H9 (cell line): ENCODE results near the gene ANKRA2. TPM values are rescaled to one million over a fixed set of nuclear protein-coding genes. Genes with fewer than 3 reads are reported as not detected.

Experiments used
- DNase-seq: peaks from one replicate; pipeline ENCODE4 v3.0.0-alpha.2; 2017
- H2AFZ ChIP-seq: one replicate; pipeline ENCODE4 v1.6.1; 2013; ENCODE audit warnings: mild to moderate bottlenecking, low read length, control low read depth, moderate library complexity
- H2AK5ac ChIP-seq: 2 replicates; pipeline ENCODE4 v1.6.1; 2013; ENCODE audit warnings: low read length, control low read depth, mixed read lengths; ENCODE audit not compliant: insufficient read length
- H2BK120ac ChIP-seq: one replicate; pipeline ENCODE4 v1.6.1; 2013; ENCODE audit warnings: low read depth, mild to moderate bottlenecking, low read length, control low read depth, inconsistent platforms; ENCODE audit not compliant: poor library complexity, severe bottlenecking
- H2BK12ac ChIP-seq: 2 replicates; pipeline ENCODE4 v1.6.1; 2013; ENCODE audit warnings: low read length, control low read depth, mixed read lengths, low read depth; ENCODE audit not compliant: insufficient read length
- H2BK15ac ChIP-seq: 2 replicates; pipeline ENCODE4 v1.6.1; 2013; ENCODE audit warnings: low read depth, low read length, control low read depth
- H2BK20ac ChIP-seq: one replicate; pipeline ENCODE4 v1.6.1; 2013; ENCODE audit warnings: low read depth, mild to moderate bottlenecking, low read length, control low read depth, inconsistent platforms; ENCODE audit not compliant: poor library complexity, severe bottlenecking
- H2BK5ac ChIP-seq: 2 replicates; pipeline ENCODE4 v1.6.1; 2013; ENCODE audit warnings: low read length, control low read depth, mixed read lengths; ENCODE audit not compliant: insufficient read length
- H3K14ac ChIP-seq: 2 replicates; pipeline ENCODE4 v1.6.1; 2013; ENCODE audit warnings: low read length, control low read depth; ENCODE audit not compliant: insufficient read depth
- H3K18ac ChIP-seq: 2 replicates; pipeline ENCODE4 v1.6.1; 2013; ENCODE audit warnings: low read depth, mild to moderate bottlenecking, mixed read lengths, low read length, control low read depth; ENCODE audit not compliant: insufficient read length
- H3K23ac ChIP-seq: 2 replicates; pipeline ENCODE4 v1.6.1; 2013; ENCODE audit warnings: low read length, control low read depth, mixed read lengths, low read depth; ENCODE audit not compliant: insufficient read length
- H3K23me2 ChIP-seq: 2 replicates; pipeline ENCODE4 v1.6.1; 2013; ENCODE audit warnings: low read depth, mild to moderate bottlenecking, mixed read lengths, low read length, control low read depth; ENCODE audit not compliant: insufficient read length, poor library complexity, severe bottlenecking
- H3K27ac ChIP-seq: 2 replicates; pipeline ENCODE4 v1.5.1; 2013; ENCODE audit warnings: low read length, control low read depth, mixed read lengths, low read depth; ENCODE audit not compliant: insufficient read length
- H3K27me3 ChIP-seq: 2 replicates; pipeline ENCODE4 v1.6.1; 2013; ENCODE audit warnings: low read length, control low read depth, inconsistent platforms; ENCODE audit not compliant: insufficient read depth
- H3K4ac ChIP-seq: 2 replicates; pipeline ENCODE4 v1.6.1; 2013; ENCODE audit warnings: low read depth, mild to moderate bottlenecking, control low read depth, inconsistent platforms, low read length, moderate library complexity
- H3K4me1 ChIP-seq: 2 replicates; pipeline ENCODE4 v1.6.1; 2013; ENCODE audit warnings: low read length, control low read depth, inconsistent platforms; ENCODE audit not compliant: insufficient read depth
- H3K4me2 ChIP-seq: 2 replicates; pipeline ENCODE4 v1.6.1; 2013; ENCODE audit warnings: low read length, control low read depth, mixed read lengths; ENCODE audit not compliant: insufficient read length, insufficient read depth
- H3K56ac ChIP-seq: 2 replicates; pipeline ENCODE4 v1.6.1; 2013; ENCODE audit warnings: low read depth, mild to moderate bottlenecking, mixed read lengths, low read length, control low read depth; ENCODE audit not compliant: insufficient read length
- H3K79me1 ChIP-seq: 2 replicates; pipeline ENCODE4 v1.6.1; 2013; ENCODE audit warnings: low read depth, mild to moderate bottlenecking, moderate library complexity, low read length, control low read depth, inconsistent platforms; ENCODE audit not compliant: insufficient read depth, poor library complexity, severe bottlenecking
- H3K79me2 ChIP-seq: 2 replicates; pipeline ENCODE4 v1.6.1; 2013; ENCODE audit warnings: low read length, control low read depth, inconsistent platforms; ENCODE audit not compliant: insufficient read depth
- H3K9ac ChIP-seq: 2 replicates; pipeline ENCODE4 v1.6.1; 2013; ENCODE audit warnings: low read length, control low read depth, mixed read lengths; ENCODE audit not compliant: insufficient read length; ENCODE audit errors: extremely low read depth
- H3K9me3 ChIP-seq: one replicate; pipeline ENCODE4 v1.6.1; 2013; ENCODE audit warnings: low read depth, low read length, inconsistent platforms; ENCODE audit not compliant: control insufficient read depth
- H3T11ph ChIP-seq: one replicate; pipeline ENCODE4 v1.6.1; 2013; ENCODE audit warnings: mild to moderate bottlenecking, low read length, control low read depth, inconsistent platforms
- H4K20me1 ChIP-seq: one replicate; pipeline ENCODE4 v1.6.1; 2013; ENCODE audit not compliant: control insufficient read depth, insufficient read length, insufficient read depth
- H4K5ac ChIP-seq: 2 replicates; pipeline ENCODE4 v1.6.1; 2013; ENCODE audit warnings: low read depth, mild to moderate bottlenecking, mixed read lengths, low read length, control low read depth; ENCODE audit not compliant: insufficient read length
- H4K8ac ChIP-seq: replicated peaks from 2 replicates; pipeline ENCODE4 v1.6.1; 2013; ENCODE audit warnings: low read length, control low read depth, mixed read lengths, low read depth; ENCODE audit not compliant: insufficient read length
- H4K91ac ChIP-seq: 2 replicates; pipeline ENCODE4 v1.6.1; 2013; ENCODE audit warnings: low read depth, mild to moderate bottlenecking, moderate library complexity, mixed read lengths, low read length, control low read depth; ENCODE audit not compliant: insufficient read length
- H3K27ac Mint-ChIP-seq, 3 experiments: 2 replicates in 2 of 3; 3 replicates in 1 of 3; pipeline ENCODE4 v1.8.0; 2020 to 2021; ENCODE audit warnings: mixed read lengths in 3 of 3, mild to moderate bottlenecking in 1 of 3, moderate library complexity in 1 of 3
- H3K27me3 Mint-ChIP-seq: 2 replicates; pipeline ENCODE4 v1.8.0; 2021; ENCODE audit warnings: low read depth, mild to moderate bottlenecking, moderate library complexity, mixed read lengths
- H3K36me3 Mint-ChIP-seq, 3 experiments: 2 replicates in 2 of 3; 3 replicates in 1 of 3; pipeline ENCODE4 v1.8.0; 2020 to 2021; ENCODE audit warnings: low read depth in 3 of 3, mixed read lengths in 3 of 3; ENCODE audit not compliant: insufficient read depth in 1 of 3
- H3K4me1 Mint-ChIP-seq, 2 experiments: 2 replicates each; pipeline ENCODE4 v1.8.0; 2020; ENCODE audit warnings: mixed read lengths in 2 of 2
- H3K4me3 Mint-ChIP-seq, 2 experiments: 2 replicates in 1 of 2; 3 replicates in 1 of 2; pipeline ENCODE4 v1.8.0; 2020 to 2021; ENCODE audit warnings: mild to moderate bottlenecking in 2 of 2, mixed read lengths in 2 of 2, moderate library complexity in 1 of 2
- H3K9me3 Mint-ChIP-seq, 2 experiments: 2 replicates in 1 of 2; 3 replicates in 1 of 2; pipeline ENCODE4 v1.8.0; 2020; ENCODE audit warnings: mild to moderate bottlenecking in 2 of 2, mixed read lengths in 2 of 2, moderate library complexity in 1 of 2
- WGBS: extraction: QIAGEN DNeasy Blood & Tissue Kit; methylation state at CpG from one replicate; pipeline ENCODE4 v1.1.7; 2013; ENCODE audit warnings: missing lambda C conversion rate, low lambda C conversion rate, mixed read lengths; ENCODE audit not compliant: insufficient read length; ENCODE audit errors: extremely low coverage; 5-methylcytosine and 5-hydroxymethylcytosine counted together
- total RNA-seq: library from RNA; stranded (reverse); gene quantifications from 2 replicates; pipeline ENCODE4 v1.2.1, GENCODE V29; 2021
- TF ChIP-seq, protein P1 (sequence below): fragments of 200-600 bp; sonication (generic); conservative IDR thresholded peaks from 3 replicates; pipeline ENCODE4 v1.8.0; 2021; ENCODE audit warnings: antibody characterized with exemption, mild to moderate bottlenecking

Gene ANKRA2
- total RNA-seq, 1 experiment from 2014 or later, result 8.9 TPM

DNA sequence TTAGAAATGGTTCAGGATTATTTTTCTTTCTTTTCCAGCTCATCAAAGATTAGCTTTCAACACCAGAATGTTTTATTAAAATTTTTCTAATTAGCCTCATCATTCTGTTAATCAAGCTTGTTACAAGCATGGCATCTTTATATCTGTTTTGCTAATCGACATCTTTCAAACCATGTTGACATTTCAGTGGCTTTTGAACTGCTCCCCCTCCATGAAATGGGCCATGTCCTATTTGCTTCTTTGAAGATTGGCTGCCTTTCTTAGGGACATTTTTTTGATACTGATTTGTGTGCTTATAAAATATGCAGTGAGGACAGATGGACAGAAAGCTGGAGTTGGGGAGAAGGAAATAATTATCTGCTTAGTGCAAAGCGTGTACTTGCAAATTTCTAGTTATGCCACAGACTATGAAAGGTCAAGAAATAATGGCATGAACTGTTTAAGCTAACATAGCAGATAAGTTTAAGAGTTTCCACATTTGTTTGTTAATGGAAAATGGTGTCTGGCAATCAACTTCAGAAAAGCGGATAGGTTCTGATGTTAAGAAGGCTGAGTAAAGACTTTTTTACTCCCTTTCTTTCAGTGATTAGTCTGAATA lies 39.7 kb downstream of the ANKRA2 start:
- Histone ChIP-seq H3K4me2 (no peak overlapping the region), H3K23me2 (no peaks in the 10 kb centered on the region), H3K27ac (no peak overlapping the region), H2BK12ac (no peak overlapping the region), H2BK20ac (no peak overlapping the region), H3K23ac (no peak overlapping the region), H3K79me2 (no peaks in the 10 kb centered on the region), H2AFZ (no peak overlapping the region), H3K27me3 (no peaks in the 10 kb centered on the region), H4K5ac (no peak overlapping the region), H3K18ac (no peak overlapping the region), H3K14ac (no peak overlapping the region), H3K56ac (no peak overlapping the region), H3K4ac (no peak overlapping the region), H3K9me3 (no peaks in the 10 kb centered on the region), H3K4me1 (peaks cover 2% of the 10 kb centered on the region; the same call in 1 of the 2 replicates), H4K20me1 (no peaks in the 10 kb centered on the region), H4K91ac (no peak overlapping the region), H2AK5ac (no peak overlapping the region), H2BK120ac (no peak overlapping the region), H3K9ac (no peak overlapping the region), H3K79me1 (no peaks in the 10 kb centered on the region), H3T11ph (no peak overlapping the region), H2BK5ac (no peak overlapping the region), H4K8ac (no peak overlapping the region), H2BK15ac (no peak overlapping the region)
- TF ChIP-seq, protein P1, sequence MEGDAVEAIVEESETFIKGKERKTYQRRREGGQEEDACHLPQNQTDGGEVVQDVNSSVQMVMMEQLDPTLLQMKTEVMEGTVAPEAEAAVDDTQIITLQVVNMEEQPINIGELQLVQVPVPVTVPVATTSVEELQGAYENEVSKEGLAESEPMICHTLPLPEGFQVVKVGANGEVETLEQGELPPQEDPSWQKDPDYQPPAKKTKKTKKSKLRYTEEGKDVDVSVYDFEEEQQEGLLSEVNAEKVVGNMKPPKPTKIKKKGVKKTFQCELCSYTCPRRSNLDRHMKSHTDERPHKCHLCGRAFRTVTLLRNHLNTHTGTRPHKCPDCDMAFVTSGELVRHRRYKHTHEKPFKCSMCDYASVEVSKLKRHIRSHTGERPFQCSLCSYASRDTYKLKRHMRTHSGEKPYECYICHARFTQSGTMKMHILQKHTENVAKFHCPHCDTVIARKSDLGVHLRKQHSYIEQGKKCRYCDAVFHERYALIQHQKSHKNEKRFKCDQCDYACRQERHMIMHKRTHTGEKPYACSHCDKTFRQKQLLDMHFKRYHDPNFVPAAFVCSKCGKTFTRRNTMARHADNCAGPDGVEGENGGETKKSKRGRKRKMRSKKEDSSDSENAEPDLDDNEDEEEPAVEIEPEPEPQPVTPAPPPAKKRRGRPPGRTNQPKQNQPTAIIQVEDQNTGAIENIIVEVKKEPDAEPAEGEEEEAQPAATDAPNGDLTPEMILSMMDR, result no peak
- no peak overlapping the region for H3K4me3 Mint-ChIP-seq
- peaks cover 9 to 16% of the 10 kb centered on the region in 2 experiments for H3K4me1 Mint-ChIP-seq
- WGBS, result no CpG with 5 or more reads among the region's 3 CpGs
- DNase-seq, result no peak
- H3K27me3 Mint-ChIP-seq, result no peaks in the 10 kb centered on the region
- no peaks in the 10 kb centered on the region for H3K36me3 Mint-ChIP-seq
- no peaks in the 10 kb centered on the region for H3K9me3 Mint-ChIP-seq
- H3K27ac Mint-ChIP-seq, result no peak overlapping the region
